Upper lobe of right lung (tissue), 1 donor: Measurements from ENCODE around the gene SPTAN1. TPM values are rescaled to one million over a fixed set of nuclear protein-coding genes. Genes with fewer than 3 reads are reported as not detected.
"Not testable (repeated sequence)": the region's sequence is repeated elsewhere in the genome, so short reads cannot be mapped to it uniquely, and the experiment has no call there.

Experiments used
- ATAC-seq: fragments of 200-7000 bp; cut with Tn5 transposase; one replicate; pipeline ENCODE4 v1.9.1; 2020; ENCODE audit warnings: mild to moderate bottlenecking, moderate library complexity
- DNase-seq: peaks from one replicate; pipeline ENCODE4 v3.0.0-alpha.2; 2020
- H3K27ac ChIP-seq: fragments of 200-600 bp; one replicate; pipeline ENCODE4 v1.8.0; 2022
- H3K27me3 ChIP-seq: fragments of 200-600 bp; one replicate; pipeline ENCODE4 v1.8.0; 2022; ENCODE audit warnings: mild to moderate bottlenecking
- H3K36me3 ChIP-seq: fragments of 200-600 bp; one replicate; pipeline ENCODE4 v1.8.0; 2022
- H3K4me1 ChIP-seq: fragments of 200-600 bp; one replicate; pipeline ENCODE4 v1.8.0; 2022
- H3K4me3 ChIP-seq: fragments of 200-600 bp; one replicate; pipeline ENCODE4 v1.8.0; 2022; ENCODE audit warnings: mild to moderate bottlenecking
- H3K9me3 ChIP-seq: fragments of 200-600 bp; one replicate; pipeline ENCODE4 v1.8.0; 2022
- CTCF ChIP-seq: fragments of 200-600 bp; IDR thresholded peaks from one replicate; pipeline ENCODE4 v1.8.0; 2022; ENCODE audit warnings: antibody characterized with exemption
- intact Hi-C: fragments of 100-400 bp; cut with DNase I; formaldehyde crosslinking; loops from one replicate; pipeline ENCODE4 v1.11.0; 2022
- total RNA-seq: library from RNA; stranded (reverse); fragmentation: NEBNext Ultra II Directional; extraction: Animal tissue kit (Norgen Biotek cat#: 25700); gene quantifications from one replicate; pipeline ENCODE4 v1.2.1, GENCODE V29; 2021
- donor health status: DM: no; HTN: yes; CAD: no; lungs with severe emphysema.

SPTAN1 gene
- total RNA-seq, 1 donor from 2014 or later: 358 TPM

GRCh38 chr9:128568470-128569078, 16.2 kb downstream of the SPTAN1 start:
- ATAC-seq (no peak), DNase-seq (no peak)
- no peak for TF ChIP-seq CTCF
- Histone ChIP-seq H3K4me3 (no peak overlapping the region), H3K36me3 (peaks cover 66% of the 10 kb centered on the region), H3K27ac (no peak overlapping the region), H3K27me3 (no peaks in the 10 kb centered on the region), H3K9me3 (no peaks in the 10 kb centered on the region), H3K4me1 (peaks cover 9% of the 10 kb centered on the region)
- intact Hi-C loops: no loop called here

GRCh38 chr9:128575469-128575868, 23.1 kb downstream of the SPTAN1 start:
- ATAC-seq (peak; percentile 51), DNase-seq (no peak)
- no peaks in the 10 kb centered on the region for H3K9me3 ChIP-seq
- TF ChIP-seq CTCF: no peak
- H3K27ac ChIP-seq: peak overlapping the region; percentile 13
- no peak overlapping the region for H3K4me3 ChIP-seq
- peaks cover 97% of the 10 kb centered on the region for H3K36me3 ChIP-seq
- peaks cover 6% of the 10 kb centered on the region for H3K4me1 ChIP-seq
- intact Hi-C loops: no loop called here
- no peaks in the 10 kb centered on the region for H3K27me3 ChIP-seq

DNA sequence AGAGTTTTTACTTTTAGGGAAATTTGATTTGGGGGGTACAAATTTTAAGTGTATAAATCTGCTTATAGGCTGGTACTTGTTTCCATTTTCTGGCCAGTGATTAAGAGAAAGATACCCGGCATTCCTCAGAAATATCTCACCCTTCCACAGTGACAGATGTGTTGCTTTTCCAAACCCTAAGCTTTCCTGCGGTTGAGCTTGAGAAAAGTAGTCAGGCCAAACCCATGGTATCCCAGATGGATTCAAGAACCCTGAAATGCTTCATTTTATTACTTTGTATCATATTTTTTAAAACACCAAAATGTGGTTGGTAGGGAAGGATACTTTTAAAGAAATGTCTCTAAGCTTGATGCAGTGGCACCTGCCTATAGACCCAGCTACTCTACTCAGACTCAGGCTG, 23.5 kb downstream of the SPTAN1 start:
- no peak overlapping the region for H3K4me3 ChIP-seq
- no peaks in the 10 kb centered on the region for H3K9me3 ChIP-seq
- H3K27me3 ChIP-seq: no peaks in the 10 kb centered on the region
- H3K36me3 ChIP-seq: peaks cover 98% of the 10 kb centered on the region
- ATAC-seq: no peak
- H3K4me1 ChIP-seq: peaks cover 6% of the 10 kb centered on the region
- DNase-seq: no peak
- no peak for TF ChIP-seq CTCF
- H3K27ac ChIP-seq: peak overlapping the region; percentile 13
- intact Hi-C loops: no loop called here

- H3K36me3 ChIP-seq: peaks cover 100% of the 10 kb centered on the region
- no peak for ATAC-seq
These were observed 24.8 kb downstream of the SPTAN1 start for GRCh38 chr9:128577206-128577605.

GRCh38 chr9:128579194-128579593, 26.8 kb downstream of the SPTAN1 start:
- H3K27ac ChIP-seq: no peak overlapping the region
- DNase-seq (no peak), ATAC-seq (no peak)
- H3K4me1 ChIP-seq: peaks cover 6% of the 10 kb centered on the region
- no peak for TF ChIP-seq CTCF
- H3K27me3 ChIP-seq: no peaks in the 10 kb centered on the region
- intact Hi-C loops: no loop called here
- peaks cover 100% of the 10 kb centered on the region for H3K36me3 ChIP-seq
- H3K9me3 ChIP-seq: no peaks in the 10 kb centered on the region
- H3K4me3 ChIP-seq: no peak overlapping the region

More at GRCh38 chr9:128577206-128577605, 24.8 kb downstream of the SPTAN1 start:
- TF ChIP-seq CTCF: no peak
- H3K27ac ChIP-seq: no peak overlapping the region
- H3K9me3 ChIP-seq: no peaks in the 10 kb centered on the region
- no peak overlapping the region for H3K4me3 ChIP-seq
- intact Hi-C loops: no loop called here
- H3K4me1 ChIP-seq: peaks cover 6% of the 10 kb centered on the region
- no peaks in the 10 kb centered on the region for H3K27me3 ChIP-seq
- no peak for DNase-seq

- Histone ChIP-seq H3K27me3 (no peaks in the 10 kb centered on the region), H3K27ac (no peak overlapping the region), H3K9me3 (no peaks in the 10 kb centered on the region), H3K4me1 (no peaks in the 10 kb centered on the region), H3K36me3 (peaks cover 100% of the 10 kb centered on the region), H3K4me3 (no peak overlapping the region)
- no peak for TF ChIP-seq CTCF
- no peak for ATAC-seq
- no peak for DNase-seq
- intact Hi-C loops: no loop called here
These were observed 28.3 kb downstream of the SPTAN1 start for GRCh38 chr9:128580731-128581130.

- H3K9me3 ChIP-seq, H3K4me1 ChIP-seq, ATAC-seq, DNase-seq, H3K4me3 ChIP-seq, H3K27ac ChIP-seq, H3K27me3 ChIP-seq, intact Hi-C loops: not testable (repeated sequence)
- H3K36me3 ChIP-seq: peaks cover 100% of the 10 kb centered on the region
These were observed 32.8 kb downstream of the SPTAN1 start for GRCh38 chr9:128585155-128585554.

DNA sequence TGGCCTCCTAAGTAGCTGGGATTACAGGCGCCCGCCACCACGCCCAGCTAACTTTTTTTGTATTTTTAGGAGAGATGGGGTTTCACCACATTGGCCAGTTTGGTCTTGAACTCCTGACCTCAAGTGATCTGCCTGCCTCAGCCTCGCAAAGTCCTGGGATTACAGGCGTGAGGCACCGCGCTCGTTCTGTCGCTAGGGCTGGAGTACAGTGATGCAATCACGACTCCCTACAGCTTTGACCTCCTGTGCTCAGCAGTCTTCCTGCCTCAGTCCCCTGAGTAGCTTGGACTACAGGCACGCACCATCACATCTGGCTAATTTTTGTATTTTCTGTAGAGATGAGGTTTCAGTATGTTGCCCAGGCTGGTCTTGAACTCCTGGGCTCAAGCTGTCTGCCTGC, 34.5 kb downstream of the SPTAN1 start:
- DNase-seq, intact Hi-C loops, H3K27me3 ChIP-seq, H3K9me3 ChIP-seq, H3K27ac ChIP-seq, H3K4me3 ChIP-seq, ATAC-seq, H3K4me1 ChIP-seq: not testable (repeated sequence)
- H3K36me3 ChIP-seq: peaks cover 100% of the 10 kb centered on the region
